Spleen (tissue), 11 donors: Measurements from ENCODE around the gene UBE2G1. TPM values are rescaled to one million over a fixed set of nuclear protein-coding genes. Genes with fewer than 3 reads are reported as not detected.

Source experiments
- DNase-seq: peaks from one replicate; pipeline ENCODE4 v3.0.0-alpha.2; 2020
- H3K27ac ChIP-seq, 8 donors: fragments of 200-600 bp; sonication (generic) in 7 of 8; 1 replicate in 4 of 8; 2 replicates in 4 of 8; pipeline versions ENCODE4 v1.5.0 to v1.8.0; 2016 to 2021; ENCODE audit warnings: inconsistent platforms in 4 of 8, mild to moderate bottlenecking in 4 of 8, moderate library complexity in 1 of 8
- H3K27me3 ChIP-seq, 7 donors: fragments of 200-600 bp; sonication (generic) in 6 of 7; replicated peaks in 1 of 7; 1 replicate in 4 of 7; 2 replicates in 3 of 7; pipeline versions ENCODE4 v1.5.0 to v1.8.0; 2016 to 2021; ENCODE audit warnings: inconsistent platforms in 3 of 7, mild to moderate bottlenecking in 1 of 7
- H3K36me3 ChIP-seq, 6 donors: fragments of 200-600 bp; sonication (generic) in 5 of 6; 1 replicate in 4 of 6; 2 replicates in 2 of 6; pipeline versions ENCODE4 v1.5.0 to v1.8.0; 2016 to 2021; ENCODE audit warnings: inconsistent platforms in 2 of 6
- H3K4me1 ChIP-seq, 6 donors: fragments of 200-600 bp; sonication (generic) in 5 of 6; 1 replicate in 3 of 6; 2 replicates in 3 of 6; pipeline versions ENCODE4 v1.5.0 to v1.8.0; 2016 to 2021; ENCODE audit warnings: inconsistent platforms in 3 of 6
- H3K4me3 ChIP-seq, 8 donors: fragments of 200-600 bp; sonication (generic) in 7 of 8; 1 replicate in 4 of 8; 2 replicates in 4 of 8; pipeline versions ENCODE4 v1.5.0 to v1.8.0; 2016 to 2021; ENCODE audit warnings: inconsistent platforms in 4 of 8, mild to moderate bottlenecking in 4 of 8, moderate library complexity in 2 of 8
- H3K9me3 ChIP-seq, 8 donors: fragments of 200-600 bp; sonication (generic) in 7 of 8; 1 replicate in 4 of 8; 2 replicates in 4 of 8; pipeline versions ENCODE4 v1.5.0 to v1.8.0; 2016 to 2021; ENCODE audit warnings: inconsistent platforms in 4 of 8
- POLR2A ChIP-seq, 3 donors: fragments of 450-650 bp; IDR thresholded peaks; one replicate each; pipeline ENCODE4 v1.5.1; 2017; ENCODE audit warnings: antibody characterized with exemption in 3 of 3, mild to moderate bottlenecking in 1 of 3
- POLR2AphosphoS5 ChIP-seq, 3 donors: sonication (generic); formaldehyde crosslinking; IDR thresholded peaks; one replicate each; pipeline ENCODE4 v1.5.1; 2017; ENCODE audit warnings: antibody characterized with exemption in 3 of 3
- WGBS, 5 donors: extraction: QIAGEN DNeasy Blood & Tissue Kit in 3 of 5; methylation state at CpG; one replicate each; pipeline versions ENCODE4 v1.1.5 to v1.1.7; 2013 to 2018; 5-methylcytosine and 5-hydroxymethylcytosine counted together
- intact Hi-C: fragments of 100-400 bp; cut with DNase I; formaldehyde crosslinking; loops from one replicate; pipeline ENCODE4 v1.15.0; 2023; ENCODE audit warnings: low total_unique reads
- polyA plus RNA-seq, 3 donors: library from polyadenylated mRNA; stranded (reverse); fragments of 200-250 nt; gene quantifications; one replicate each; pipeline ENCODE4 v1.2.1, GENCODE V29; 2013
- total RNA-seq, 7 donors: library from RNA; depleted of rRNA in 3 of 7; stranded (reverse); fragments of >200 nt in 3 of 7; fragmentation: NEBNext Ultra II Directional in 4 of 7; extraction: Animal tissue kit (Norgen Biotek cat#: 25700) in 4 of 7; gene quantifications; one replicate each; pipeline versions ENCODE4 v1.1.0 to v1.2.1, GENCODE V29; 2016 to 2021
- TF ChIP-seq, protein P1 (sequence below), 11 experiments: fragments of 200-600 bp in 7 of 11; fragments of 450-650 bp in 4 of 11; sonication (generic) in 4 of 11; IDR thresholded peaks in 8 of 11; conservative IDR thresholded peaks in 3 of 11; 1 replicate in 7 of 11; 2 replicates in 4 of 11; pipeline versions ENCODE4 v1.4.0 to v1.8.0; 2016 to 2021; ENCODE audit warnings: antibody characterized with exemption in 11 of 11, inconsistent platforms in 4 of 11, mild to moderate bottlenecking in 1 of 11
- donor health status: healthy with polysubstance abuse.
- donor health status: DM: no; HTN: no; CAD: no; lungs with moderate emphysema.
- donor health status: DM: no; HTN: no; CAD: no.
- donor health status: Bipolar disorder and iron deficiency.
- donor health status: healthy.
- donor health status: DM: no; HTN: no; CAD: no.
- donor health status: DM: yes; HTN: yes; CAD: no.

UBE2G1 gene
- total and polyA plus RNA-seq, 10 donors, result 10.7 to 59.7 (median 54.1) TPM

DNA sequence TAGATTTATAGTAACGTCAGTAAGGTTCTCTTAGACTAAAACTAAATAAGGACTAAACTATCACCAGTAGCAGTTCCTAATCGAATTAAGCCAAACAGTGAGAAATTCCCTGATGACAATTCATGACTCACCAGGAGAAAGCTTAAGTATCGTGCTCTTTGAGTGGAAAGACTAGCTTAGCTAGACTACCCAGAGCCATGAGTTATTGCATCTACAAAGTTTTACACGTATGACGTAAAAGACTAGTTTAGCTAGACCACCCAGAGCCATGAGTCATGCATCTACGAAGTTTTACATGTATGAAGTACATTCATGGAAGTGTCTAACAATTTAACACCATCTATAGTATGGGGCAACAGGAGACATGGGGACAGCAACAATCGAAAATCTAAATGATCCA lies 36.6 kb downstream of the UBE2G1 start:
- no peak overlapping the region for H3K27ac ChIP-seq
- peaks cover 0 to 17% (median 10%) of the 10 kb centered on the region in 8 donors for H3K9me3 ChIP-seq
- peaks cover 0 to 46% (median 30%) of the 10 kb centered on the region in 6 donors for H3K4me1 ChIP-seq
- 70 to 85% (median 83%) methylated on average over 7 of the region's 7 CpGs for WGBS, 5 donors
- peaks cover 0 to 6% (median 0%) of the 10 kb centered on the region in 6 donors for H3K36me3 ChIP-seq
- no peak for DNase-seq
- no peak for TF ChIP-seq POLR2A (IDR thresholded peaks at IDR 0.05)
- TF ChIP-seq, protein P1, sequence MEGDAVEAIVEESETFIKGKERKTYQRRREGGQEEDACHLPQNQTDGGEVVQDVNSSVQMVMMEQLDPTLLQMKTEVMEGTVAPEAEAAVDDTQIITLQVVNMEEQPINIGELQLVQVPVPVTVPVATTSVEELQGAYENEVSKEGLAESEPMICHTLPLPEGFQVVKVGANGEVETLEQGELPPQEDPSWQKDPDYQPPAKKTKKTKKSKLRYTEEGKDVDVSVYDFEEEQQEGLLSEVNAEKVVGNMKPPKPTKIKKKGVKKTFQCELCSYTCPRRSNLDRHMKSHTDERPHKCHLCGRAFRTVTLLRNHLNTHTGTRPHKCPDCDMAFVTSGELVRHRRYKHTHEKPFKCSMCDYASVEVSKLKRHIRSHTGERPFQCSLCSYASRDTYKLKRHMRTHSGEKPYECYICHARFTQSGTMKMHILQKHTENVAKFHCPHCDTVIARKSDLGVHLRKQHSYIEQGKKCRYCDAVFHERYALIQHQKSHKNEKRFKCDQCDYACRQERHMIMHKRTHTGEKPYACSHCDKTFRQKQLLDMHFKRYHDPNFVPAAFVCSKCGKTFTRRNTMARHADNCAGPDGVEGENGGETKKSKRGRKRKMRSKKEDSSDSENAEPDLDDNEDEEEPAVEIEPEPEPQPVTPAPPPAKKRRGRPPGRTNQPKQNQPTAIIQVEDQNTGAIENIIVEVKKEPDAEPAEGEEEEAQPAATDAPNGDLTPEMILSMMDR (IDR thresholded peaks at IDR 0.05 in 8 of 11, conservative IDR thresholded peaks at IDR 0.05 in 3 of 11), result no peak
- TF ChIP-seq POLR2AphosphoS5 (IDR thresholded peaks at IDR 0.05), result no peak
- H3K27me3 ChIP-seq, result no peaks in the 10 kb centered on the region
- H3K4me3 ChIP-seq, result no peak overlapping the region
- intact Hi-C loops, result no loop called here

GRCh38 chr17:4327606-4328005 lies 38.9 kb downstream of the UBE2G1 start:
- Histone ChIP-seq H3K27me3 (no peaks in the 10 kb centered on the region), H3K36me3 (peaks cover 0 to 6% (median 0%) of the 10 kb centered on the region in 6 donors), H3K4me3 (no peak overlapping the region), H3K4me1 (peaks cover 0 to 39% (median 16%) of the 10 kb centered on the region in 6 donors), H3K27ac (no peak overlapping the region), H3K9me3 (peaks cover 0 to 17% (median 10%) of the 10 kb centered on the region in 8 donors)
- intact Hi-C loops, result no loop called here
- WGBS, 5 donors, result 86 to 92% (median 91%) methylated on average over 5 of the region's 5 CpGs
- TF ChIP-seq POLR2A (IDR thresholded peaks at IDR 0.05), result no peak
- no peak for DNase-seq

- H3K36me3 ChIP-seq, result peaks cover 0 to 6% (median 0%) of the 10 kb centered on the region in 6 donors
- 82 to 85% (median 84%) methylated on average over 2 of the region's 2 CpGs for WGBS, 5 donors
- DNase-seq, result no peak
- intact Hi-C loops, result no loop called here
- peaks cover 0 to 36% (median 6%) of the 10 kb centered on the region in 6 donors for H3K4me1 ChIP-seq
- H3K4me3 ChIP-seq, result no peak overlapping the region
- H3K27me3 ChIP-seq, result no peaks in the 10 kb centered on the region
- no peak overlapping the region for H3K27ac ChIP-seq
- no peak for TF ChIP-seq POLR2A (IDR thresholded peaks at IDR 0.05)
- TF ChIP-seq POLR2AphosphoS5 (IDR thresholded peaks at IDR 0.05), result no peak
- TF ChIP-seq, protein P1 (IDR thresholded peaks at IDR 0.05 in 8 of 11, conservative IDR thresholded peaks at IDR 0.05 in 3 of 11), result no peak
- peaks cover 0 to 17% (median 10%) of the 10 kb centered on the region in 8 donors for H3K9me3 ChIP-seq
Measured at GRCh38 chr17:4326608-4327007, 39.9 kb downstream of the UBE2G1 start.

GRCh38 chr17:4326112-4326511 lies 40.4 kb downstream of the UBE2G1 start:
- intact Hi-C loops, result no loop called here
- Histone ChIP-seq H3K27me3 (no peaks in the 10 kb centered on the region), H3K27ac (no peak overlapping the region), H3K36me3 (peaks cover 0 to 6% (median 0%) of the 10 kb centered on the region in 6 donors), H3K4me3 (no peak overlapping the region), H3K4me1 (peaks cover 0 to 33% (median 3%) of the 10 kb centered on the region in 6 donors), H3K9me3 (peaks cover 0 to 17% (median 10%) of the 10 kb centered on the region in 8 donors)
- TF ChIP-seq, protein P1 (IDR thresholded peaks at IDR 0.05 in 8 of 11, conservative IDR thresholded peaks at IDR 0.05 in 3 of 11), result no peak
- no peak for TF ChIP-seq POLR2A (IDR thresholded peaks at IDR 0.05)
- TF ChIP-seq POLR2AphosphoS5 (IDR thresholded peaks at IDR 0.05), result no peak
- no peak for DNase-seq
